ENCODE results near the gene TTC23.

GRCh38 chr15:99174567-99175395, 74.6 kb downstream of the TTC23 start:
- no peak for TF ChIP-seq CTCF (IDR thresholded peaks at IDR 0.05)
- TF ChIP-seq ZFX (IDR thresholded peaks at IDR 0.05; ENCODE audit: borderline replicate concordance): no peak
